ENCODE data around the gene RNGTT.
A peak's percentile ranks its signal among the peaks of the same experiment; 100 is the strongest.
"Not testable (repeated sequence)": the region's sequence is repeated elsewhere in the genome, so short reads cannot be mapped to it uniquely, and the experiment has no call there.

RNGTT gene

GRCh38 chr6:88785478-88785877, 177.9 kb downstream of the RNGTT start:
- no peak for DNase-seq

GRCh38 chr6:88780714-88781389, 182.6 kb downstream of the RNGTT start:
- peak; percentile 71 for DNase-seq

DNA sequence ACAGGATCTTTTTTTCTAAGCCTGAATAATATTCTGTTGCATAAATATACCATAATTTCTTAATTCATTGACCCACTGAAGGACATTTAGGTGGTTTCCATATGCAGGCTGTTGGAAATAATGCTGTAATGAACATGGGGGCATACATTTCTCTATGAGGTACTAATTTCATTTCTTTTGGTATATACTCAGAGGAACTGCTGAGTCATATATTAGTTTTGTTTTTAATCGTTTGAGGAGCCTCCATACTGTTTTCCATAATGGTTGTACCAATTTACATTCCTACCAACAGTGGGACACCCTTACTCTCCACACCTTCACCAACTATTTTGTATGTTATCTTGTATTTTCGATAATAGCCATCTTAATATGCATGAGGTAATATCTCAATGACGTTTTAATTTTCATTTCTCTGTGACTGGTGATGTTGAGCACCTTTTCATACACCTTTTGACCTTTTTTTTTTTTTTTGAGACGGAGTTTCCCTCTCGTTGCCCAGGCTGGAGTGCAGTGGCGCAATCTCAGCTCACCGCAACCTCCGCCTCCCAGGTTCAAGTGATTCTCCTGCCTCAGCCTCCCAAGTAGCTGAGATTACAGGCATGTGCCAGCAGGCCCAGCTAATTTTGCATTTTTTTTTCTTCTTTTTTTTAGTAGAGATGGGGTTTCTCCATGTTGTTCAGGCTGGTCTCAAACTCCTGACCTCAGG, 187.4 kb downstream of the RNGTT start:
- no peak for DNase-seq

GRCh38 chr6:88768114-88768513, 195.3 kb downstream of the RNGTT start:
- not testable (repeated sequence) for DNase-seq

DNA sequence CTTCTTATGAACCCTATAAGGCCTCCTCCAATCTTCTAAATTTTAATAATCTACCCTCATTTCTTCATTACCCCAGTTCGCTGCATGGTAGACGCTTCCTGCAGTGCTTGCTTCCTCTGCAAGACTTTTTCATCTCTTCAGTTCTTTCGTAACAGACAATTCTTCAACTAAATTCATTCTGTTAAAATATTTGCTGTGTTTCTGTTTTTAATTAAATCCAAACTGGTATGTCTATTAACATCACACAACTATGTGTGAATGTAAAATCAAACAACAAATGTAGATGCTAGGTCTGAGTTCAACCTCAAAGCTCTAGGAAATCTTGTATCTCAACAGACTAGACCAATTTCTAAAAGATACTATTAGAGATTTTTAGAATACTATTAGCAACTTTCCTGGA, 199.3 kb downstream of the RNGTT start:
- no peak for DNase-seq

DNA sequence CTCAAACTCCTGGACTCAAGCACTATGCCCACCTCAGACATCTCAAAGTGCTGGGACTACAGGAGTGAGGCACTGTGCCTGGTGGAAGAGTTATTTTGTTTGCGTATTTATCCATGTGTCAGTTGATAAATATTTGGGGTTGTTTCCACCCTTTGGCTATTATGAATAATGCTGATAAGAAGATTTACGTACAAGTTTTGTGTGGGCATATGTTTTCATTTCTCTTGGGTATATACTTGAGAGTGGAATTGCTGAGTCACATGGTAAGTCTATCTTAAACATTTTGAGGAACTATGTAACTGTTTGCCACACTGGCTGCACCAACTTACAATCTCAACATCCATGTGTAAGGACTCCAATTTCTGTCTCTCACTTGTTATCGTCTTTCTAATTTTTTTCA, 200.3 kb downstream of the RNGTT start:
- DNase-seq = no peak

GRCh38 chr6:88761237-88762031, 202.0 kb downstream of the RNGTT start:
- no peak for DNase-seq

GRCh38 chr6:88760091-88760490, 203.3 kb downstream of the RNGTT start:
- no peak for DNase-seq

DNA sequence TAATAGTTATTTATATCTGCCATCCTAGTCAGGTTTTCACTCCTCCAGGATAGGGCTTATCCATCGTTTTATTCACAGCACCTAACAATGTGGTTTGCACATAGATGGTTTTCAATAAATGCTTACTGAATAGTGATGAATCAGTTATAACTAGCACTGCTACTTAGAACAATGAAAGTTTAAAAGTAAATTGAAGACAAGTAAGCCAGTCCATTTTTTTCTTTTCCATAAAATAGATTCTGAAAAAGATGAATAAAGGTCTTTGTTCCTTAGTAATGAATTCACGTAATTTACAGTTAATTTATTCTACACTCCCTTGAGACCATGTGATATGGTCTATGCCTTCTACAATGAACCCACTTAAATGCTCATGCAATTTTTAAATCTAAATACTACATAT, 212.5 kb downstream of the RNGTT start:
- DNase-seq = no peak

DNA sequence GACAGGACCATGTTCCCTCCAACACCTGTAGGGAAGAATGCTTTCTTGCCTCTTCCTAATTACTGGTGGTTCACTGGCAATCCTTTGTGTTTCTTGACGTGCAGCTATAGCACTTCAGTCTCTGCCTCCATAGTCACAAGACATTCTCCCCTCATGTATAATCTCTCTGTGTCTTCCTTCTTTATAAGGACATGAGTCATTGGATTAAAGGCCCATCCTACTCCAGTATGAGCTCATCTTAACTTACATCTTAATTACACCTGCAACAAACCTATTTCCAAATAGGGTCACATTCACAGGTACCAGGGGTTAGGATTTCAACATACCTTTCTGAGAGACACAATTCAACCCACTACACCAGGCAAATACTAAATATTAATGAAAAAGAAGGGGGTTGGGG, 213.6 kb downstream of the RNGTT start:
- no peak for DNase-seq

GRCh38 chr6:88748141-88748540, 215.3 kb downstream of the RNGTT start:
- no peak for DNase-seq

GRCh38 chr6:88741939-88742338, 221.5 kb downstream of the RNGTT start:
- DNase-seq = no peak

- no peak for DNase-seq
Measured at GRCh38 chr6:88741071-88741470, 222.3 kb downstream of the RNGTT start.

DNA sequence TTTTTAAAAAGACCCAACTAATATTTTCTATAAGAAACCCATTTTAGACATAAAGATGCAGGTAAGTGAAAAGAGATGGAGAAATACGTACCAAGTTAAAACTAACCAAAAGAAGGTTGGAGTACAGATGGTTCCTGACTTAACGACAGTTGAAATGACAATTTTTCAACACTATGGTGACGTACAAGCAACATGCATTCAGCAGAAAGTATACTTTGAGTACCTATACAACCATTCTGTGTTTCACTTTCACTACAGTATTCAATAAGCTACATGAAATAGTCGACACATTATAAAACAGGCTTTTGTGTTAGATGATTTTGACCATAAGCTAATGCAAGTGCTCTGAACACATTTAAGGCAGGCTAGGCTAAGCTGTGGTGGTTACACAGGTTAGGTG, 228.9 kb downstream of the RNGTT start:
- DNase-seq = no peak

- no peak for DNase-seq
Measured at GRCh38 chr6:88730611-88731011, 232.8 kb downstream of the RNGTT start.

GRCh38 chr6:88728756-88729155, 234.7 kb downstream of the RNGTT start:
- DNase-seq = no peak

DNA sequence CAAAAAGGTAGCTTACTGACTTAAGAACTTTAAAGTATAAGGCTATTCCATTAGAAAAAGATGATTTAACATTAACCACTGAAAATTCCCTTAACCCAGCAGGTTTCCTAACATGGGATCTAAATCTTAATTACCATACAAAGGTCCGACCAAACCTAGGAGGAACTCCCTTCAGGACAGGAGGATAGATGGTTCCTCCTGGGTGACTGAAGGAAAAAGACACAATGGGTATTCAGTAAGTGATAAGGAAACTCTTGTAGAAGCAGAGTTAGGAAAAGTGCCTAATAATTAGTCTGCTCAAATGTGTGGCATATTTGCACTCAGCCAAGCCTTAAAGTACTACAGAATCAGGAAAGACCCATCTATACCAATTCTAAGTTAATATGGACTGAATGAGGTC, 237.0 kb downstream of the RNGTT start:
- not testable (repeated sequence) for DNase-seq

GRCh38 chr6:88725111-88725975, 238.1 kb downstream of the RNGTT start:
- DNase-seq = no peak

- no peak for DNase-seq
Measured at GRCh38 chr6:88722686-88723085, 240.7 kb downstream of the RNGTT start.

DNA sequence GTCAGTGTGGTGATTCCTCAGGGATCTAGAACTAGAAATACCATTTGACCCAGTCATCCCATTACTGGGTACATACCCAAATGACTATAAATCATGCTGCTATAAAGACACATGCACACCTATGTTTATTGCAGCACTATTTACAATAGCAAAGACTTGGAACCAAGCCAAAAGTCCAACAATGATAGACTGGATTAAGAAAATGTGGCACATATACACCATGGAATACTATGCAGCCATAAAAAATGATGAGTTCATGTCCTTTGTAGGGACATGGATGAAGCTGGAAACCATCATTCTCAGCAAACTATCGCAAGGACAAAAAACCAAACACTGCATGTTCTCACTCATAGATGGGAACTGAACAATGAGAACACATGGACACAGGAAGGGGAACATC, 247.0 kb downstream of the RNGTT start:
- not testable (repeated sequence) for DNase-seq

DNA sequence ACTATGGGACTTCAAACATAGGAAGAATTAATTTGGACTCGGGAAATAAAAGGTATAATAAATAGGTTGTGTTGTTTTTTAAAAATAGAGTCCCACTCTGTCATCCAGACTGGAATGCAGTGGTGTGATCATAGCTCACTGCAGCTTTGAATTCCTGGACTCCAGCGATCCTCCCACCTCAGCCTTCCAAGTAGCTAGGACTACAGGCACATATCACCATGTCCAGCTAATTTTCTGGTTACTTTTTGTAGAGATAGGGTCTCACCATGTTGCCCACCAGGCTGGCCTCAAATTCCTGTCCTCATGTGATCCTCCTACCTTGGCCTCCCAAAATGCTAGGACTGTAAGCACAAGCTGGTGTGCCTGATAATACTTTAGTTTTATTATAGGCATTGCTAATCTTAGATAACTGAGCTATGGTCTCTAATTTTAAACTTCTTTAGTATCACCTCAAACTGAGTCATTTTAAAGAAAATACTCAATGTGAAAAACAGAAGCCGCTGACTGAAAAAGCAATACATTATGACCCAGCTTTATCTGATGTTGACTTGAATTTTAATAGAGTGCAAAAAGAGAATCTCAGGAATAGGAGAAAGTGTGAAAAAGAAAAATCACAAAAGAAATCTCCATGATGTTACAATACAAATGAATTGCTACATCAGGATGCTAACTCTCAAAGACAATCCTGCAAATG, 251.0 kb downstream of the RNGTT start:
- no peak for DNase-seq

DNA sequence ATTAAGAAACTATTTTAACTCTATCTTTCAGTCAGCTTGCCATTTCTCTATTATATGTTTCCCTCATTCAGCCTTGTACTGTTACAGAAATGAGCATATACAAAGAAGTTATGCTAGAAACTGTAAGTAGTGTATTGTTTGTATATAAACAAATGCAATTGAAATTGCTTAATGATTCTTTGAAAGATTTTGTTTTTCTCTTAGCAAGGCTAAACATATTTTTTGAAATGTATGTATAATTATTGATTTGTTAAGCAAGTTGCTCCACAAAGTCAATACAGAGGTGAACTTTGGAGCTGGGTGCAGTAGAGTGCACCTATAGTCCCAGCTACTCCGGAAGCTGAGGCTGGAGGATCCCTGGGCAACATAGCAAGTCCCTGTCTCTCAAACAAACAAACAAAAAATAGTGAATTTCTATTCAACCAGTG, 253.6 kb downstream of the RNGTT start:
- DNase-seq = no peak
